Measurements from ENCODE around the gene NCOA4.
"Not testable (repeated sequence)": the region's sequence is repeated elsewhere in the genome, so short reads cannot be mapped to it uniquely, and the experiment has no call there.

Gene NCOA4

DNA sequence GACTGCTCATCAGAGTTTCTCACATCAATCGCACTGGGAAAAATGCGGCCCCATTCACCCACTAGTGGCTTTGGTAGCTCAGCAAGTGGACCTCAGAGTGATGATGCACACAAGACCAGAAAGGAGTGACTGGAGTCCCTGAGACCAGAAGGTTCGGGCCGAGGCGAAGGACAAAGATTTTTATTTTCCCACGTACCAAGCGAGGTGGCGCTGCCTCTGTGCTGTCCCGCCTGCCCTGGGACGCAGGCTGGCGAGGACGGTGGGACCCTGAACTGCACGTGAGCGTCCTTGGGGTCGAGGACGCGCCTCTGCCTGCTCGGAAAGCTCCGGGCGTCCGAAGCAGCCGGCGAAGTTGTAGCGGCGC, 58.7 kb downstream of the NCOA4 start:
- Histone ChIP-seq H3K27ac (ENCODE audit: low read depth, low read length) (peak overlapping the region; percentile 77), H3K4me3 (ENCODE audit: low read depth in 1 of 5, low read length in 5 of 5) (peak overlapping the region; percentile 67 to 86 (median 76)), H3K9ac (ENCODE audit: low read length in 5 of 5) (peak overlapping the region in 4 of 5 donors; percentile 66 to 91 (median 84)), H3K4me1 (ENCODE audit: control insufficient read depth in 5 of 5, insufficient read depth in 5 of 5, low read length in 5 of 5) (peaks cover 2 to 27% (median 18%) of the 10 kb centered on the region in 5 donors)
- not testable (repeated sequence) for H3K27me3 ChIP-seq (ENCODE audit: control insufficient read depth in 5 of 5, insufficient read depth in 4 of 5, low read length in 5 of 5); H3K9me3 ChIP-seq (ENCODE audit: control insufficient read depth in 5 of 5, low read length in 5 of 5); H3K36me3 ChIP-seq (ENCODE audit: control insufficient read depth in 5 of 5, insufficient read depth in 5 of 5, low read length in 5 of 5)

- not testable (repeated sequence) for H3K9me3 ChIP-seq (ENCODE audit: control insufficient read depth in 5 of 5, low read length in 5 of 5); H3K27ac ChIP-seq (ENCODE audit: low read depth, low read length); H3K27me3 ChIP-seq (ENCODE audit: control insufficient read depth in 5 of 5, insufficient read depth in 4 of 5, low read length in 5 of 5); H3K36me3 ChIP-seq (ENCODE audit: control insufficient read depth in 5 of 5, insufficient read depth in 5 of 5, low read length in 5 of 5)
- H3K4me3 ChIP-seq (ENCODE audit: low read depth in 1 of 5, low read length in 5 of 5) = peak overlapping the region in 3 of 5 donors; percentile 67 to 86 (median 74)
- peak overlapping the region in 3 of 5 donors; percentile 79 to 91 (median 89) for H3K9ac ChIP-seq (ENCODE audit: low read length in 5 of 5)
- peaks cover 2 to 27% (median 18%) of the 10 kb centered on the region in 5 donors for H3K4me1 ChIP-seq (ENCODE audit: control insufficient read depth in 5 of 5, insufficient read depth in 5 of 5, low read length in 5 of 5)
These were observed 59.4 kb downstream of the NCOA4 start for GRCh38 chr10:45971019-45971418.

DNA sequence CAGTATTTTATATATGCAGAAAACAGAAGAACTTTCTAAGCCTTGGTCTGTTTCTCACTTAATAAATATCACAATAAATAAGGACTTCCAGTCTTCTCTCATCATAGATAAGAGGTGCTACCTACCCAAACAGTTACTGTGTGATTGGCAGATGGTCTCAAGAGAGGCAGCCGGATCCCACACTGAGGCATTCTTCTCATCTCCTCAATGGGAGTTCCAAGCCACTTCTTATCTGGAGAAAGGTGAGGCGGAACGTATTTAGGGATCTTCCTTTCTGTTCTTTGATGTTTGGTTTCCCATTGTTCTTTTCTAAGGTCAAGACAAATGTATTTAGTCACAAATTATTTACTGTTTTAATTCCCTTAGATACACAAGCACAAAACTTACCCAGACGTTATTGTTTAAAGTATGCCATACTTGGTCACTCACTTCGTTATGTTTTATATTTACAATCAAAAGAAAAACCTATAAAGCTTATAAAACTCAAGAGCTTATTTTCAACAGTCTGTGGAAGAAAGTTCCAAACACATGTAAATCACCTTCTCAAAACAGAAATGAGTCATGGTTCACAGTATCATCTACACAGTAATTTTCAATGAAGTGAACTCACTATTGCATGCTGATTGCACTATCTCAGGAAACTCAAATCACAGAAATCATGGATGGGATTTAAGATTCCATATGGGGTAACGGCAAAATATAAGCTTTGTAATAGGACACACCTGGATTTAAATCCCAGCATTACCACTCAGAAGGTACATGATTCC, 67.6 kb downstream of the NCOA4 start:
- H3K4me3 ChIP-seq (ENCODE audit: low read depth in 1 of 5, low read length in 5 of 5); H3K27ac ChIP-seq (ENCODE audit: low read depth, low read length); H3K27me3 ChIP-seq (ENCODE audit: control insufficient read depth in 5 of 5, insufficient read depth in 4 of 5, low read length in 5 of 5); H3K4me1 ChIP-seq (ENCODE audit: control insufficient read depth in 5 of 5, insufficient read depth in 5 of 5, low read length in 5 of 5); H3K36me3 ChIP-seq (ENCODE audit: control insufficient read depth in 5 of 5, insufficient read depth in 5 of 5, low read length in 5 of 5); H3K9me3 ChIP-seq (ENCODE audit: control insufficient read depth in 5 of 5, low read length in 5 of 5); H3K9ac ChIP-seq (ENCODE audit: low read length in 5 of 5): not testable (repeated sequence)

DNA sequence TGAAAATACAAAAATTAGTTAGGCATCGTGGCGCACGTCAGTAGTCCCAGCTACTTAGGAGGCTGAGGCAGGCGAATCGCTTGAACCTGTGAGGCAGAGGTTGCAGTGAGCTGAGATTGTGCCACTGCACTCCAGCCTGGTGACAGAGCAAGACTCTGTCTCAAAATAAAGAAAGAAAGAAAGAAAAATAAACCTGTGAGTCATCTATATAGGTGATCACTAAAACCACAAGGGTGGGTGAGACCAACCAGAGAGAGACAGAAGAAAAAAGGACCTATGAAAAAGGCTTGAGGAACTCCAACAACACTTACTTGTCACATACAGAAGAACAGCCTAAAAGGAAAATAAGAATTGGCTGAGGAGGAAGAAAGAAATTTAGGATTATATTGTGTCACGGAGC, 72.5 kb downstream of the NCOA4 start:
- H3K4me3 ChIP-seq (ENCODE audit: low read depth in 1 of 5, low read length in 5 of 5); H3K27me3 ChIP-seq (ENCODE audit: control insufficient read depth in 5 of 5, insufficient read depth in 4 of 5, low read length in 5 of 5); H3K36me3 ChIP-seq (ENCODE audit: control insufficient read depth in 5 of 5, insufficient read depth in 5 of 5, low read length in 5 of 5); H3K4me1 ChIP-seq (ENCODE audit: control insufficient read depth in 5 of 5, insufficient read depth in 5 of 5, low read length in 5 of 5); H3K9ac ChIP-seq (ENCODE audit: low read length in 5 of 5); H3K27ac ChIP-seq (ENCODE audit: low read depth, low read length); H3K9me3 ChIP-seq (ENCODE audit: control insufficient read depth in 5 of 5, low read length in 5 of 5): not testable (repeated sequence)

DNA sequence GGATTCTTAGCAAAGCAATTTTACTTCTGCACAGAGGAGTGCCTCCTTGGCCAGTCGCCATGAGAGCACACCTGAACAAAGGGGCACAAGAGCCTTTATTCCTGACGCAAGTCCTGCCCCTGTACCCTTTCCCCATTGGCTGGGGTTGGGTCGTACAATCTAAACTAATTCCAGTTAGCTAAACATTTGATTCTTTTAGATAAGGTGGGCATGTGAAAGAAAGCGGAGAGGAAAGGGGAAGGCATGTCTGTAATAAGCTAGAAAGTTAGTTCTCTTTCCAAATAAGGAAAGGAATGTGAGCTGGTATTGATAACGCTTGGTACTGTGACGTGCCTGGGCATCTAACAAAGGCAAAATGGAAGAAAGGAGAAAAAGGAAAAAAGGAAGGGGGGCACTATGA, 73.8 kb downstream of the NCOA4 start:
- H3K4me3 ChIP-seq (ENCODE audit: low read depth in 1 of 5, low read length in 5 of 5); H3K36me3 ChIP-seq (ENCODE audit: control insufficient read depth in 5 of 5, insufficient read depth in 5 of 5, low read length in 5 of 5); H3K27ac ChIP-seq (ENCODE audit: low read depth, low read length); H3K4me1 ChIP-seq (ENCODE audit: control insufficient read depth in 5 of 5, insufficient read depth in 5 of 5, low read length in 5 of 5); H3K9ac ChIP-seq (ENCODE audit: low read length in 5 of 5); H3K27me3 ChIP-seq (ENCODE audit: control insufficient read depth in 5 of 5, insufficient read depth in 4 of 5, low read length in 5 of 5); H3K9me3 ChIP-seq (ENCODE audit: control insufficient read depth in 5 of 5, low read length in 5 of 5): not testable (repeated sequence)
